ENCODE measurements around the gene RABEPK. TPM values are rescaled to one million over a fixed set of nuclear protein-coding genes. Genes with fewer than 3 reads are reported as not detected.

The RABEPK gene
- total RNA-seq, 1 experiment from 2014 or later: 21.8 TPM

GRCh38 chr9:125240649-125240999, 40.3 kb downstream of the RABEPK start:
- H3K4me2 ChIP-seq (ENCODE audit: insufficient read depth, insufficient read length, low read length): peak overlapping the region; percentile 95
- Mint-ChIP-seq H3K9me3 (peaks cover 0 to 4% of the 10 kb centered on the region in 2 experiments; a peak in 1 of 5 replicates), H3K4me3 (peak overlapping the region; percentile 97 to 98), H3K4me1 (peaks cover 24 to 28% of the 10 kb centered on the region in 2 experiments), H3K36me3 (ENCODE audit: insufficient read depth in 1 of 3, low read depth in 3 of 3) (peaks cover 42 to 55% (median 51%) of the 10 kb centered on the region in 3 experiments), H3K27me3 (ENCODE audit: low read depth) (no peaks in the 10 kb centered on the region; the same call in 1 of the 2 replicates), H3K27ac (peak overlapping the region; percentile 95 to 100 (median 99))
- no peak overlapping the region for H3K4ac ChIP-seq (ENCODE audit: low read depth, low read length)
- no peak overlapping the region for H2BK20ac ChIP-seq (ENCODE audit: low read depth, low read length, poor library complexity, severe bottlenecking)
- no peak for DNase-seq
- H3K27ac ChIP-seq (ENCODE audit: insufficient read length, low read depth, low read length): no peak overlapping the region
- H3K79me2 ChIP-seq (ENCODE audit: insufficient read depth, low read length): peaks cover 11% of the 10 kb centered on the region; the same call in 1 of the 2 replicates
- H2AK5ac ChIP-seq (ENCODE audit: insufficient read length, low read length): no peak overlapping the region
- no peak overlapping the region for H3K23ac ChIP-seq (ENCODE audit: insufficient read length, low read depth, low read length)
- no peak overlapping the region for H2BK120ac ChIP-seq (ENCODE audit: low read depth, low read length, poor library complexity, severe bottlenecking)
- H3K4me1 ChIP-seq (ENCODE audit: insufficient read depth, low read length): no peaks in the 10 kb centered on the region
- H3K23me2 ChIP-seq (ENCODE audit: insufficient read length, low read depth, low read length, poor library complexity, severe bottlenecking): no peaks in the 10 kb centered on the region
- no peaks in the 10 kb centered on the region for H3K9me3 ChIP-seq (ENCODE audit: control insufficient read depth, low read depth, low read length)
- no peak for TF ChIP-seq CTCF (conservative IDR thresholded peaks at IDR 0.05)
- H3K56ac ChIP-seq (ENCODE audit: insufficient read length, low read depth, low read length): peak overlapping the region; percentile 30
- peak overlapping the region; percentile 33 for H4K91ac ChIP-seq (ENCODE audit: insufficient read length, low read depth, low read length)
- no peak overlapping the region for H2BK12ac ChIP-seq (ENCODE audit: insufficient read length, low read depth, low read length)
- peak overlapping the region; percentile 62 for H4K8ac ChIP-seq (replicated peaks; ENCODE audit: insufficient read length, low read depth, low read length)
- H4K20me1 ChIP-seq (ENCODE audit: control insufficient read depth, insufficient read depth, insufficient read length): peaks cover 2% of the 10 kb centered on the region
- no peak overlapping the region for H3T11ph ChIP-seq (ENCODE audit: low read length)
- no peak overlapping the region for H2BK15ac ChIP-seq (ENCODE audit: low read depth, low read length)
- no peak overlapping the region for H2AFZ ChIP-seq (ENCODE audit: low read length)
- peak overlapping the region; percentile 99 for H3K9ac ChIP-seq (ENCODE audit: extremely low read depth, insufficient read length, low read length)
- no peaks in the 10 kb centered on the region for H3K27me3 ChIP-seq (ENCODE audit: insufficient read depth, low read length)
- H3K79me1 ChIP-seq (ENCODE audit: insufficient read depth, low read depth, low read length, poor library complexity, severe bottlenecking): peaks cover 4% of the 10 kb centered on the region
- no CpG with 5 or more reads among the region's 33 CpGs for WGBS (ENCODE audit: extremely low coverage, insufficient read length, low lambda C conversion rate)
- H2BK5ac ChIP-seq (ENCODE audit: insufficient read length, low read length): peak overlapping the region; percentile 66
- H3K14ac ChIP-seq (ENCODE audit: insufficient read depth, low read length): peak overlapping the region; percentile 91
- H4K5ac ChIP-seq (ENCODE audit: insufficient read length, low read depth, low read length): peak overlapping the region; percentile 81
- peak overlapping the region; percentile 86 for H3K18ac ChIP-seq (ENCODE audit: insufficient read length, low read depth, low read length)

All from H9 (cell line).